Skeletal muscle cell (primary cell): ENCODE data around the gene CPPED1.
"Not testable (repeated sequence)": the region's sequence is repeated elsewhere in the genome, so short reads cannot be mapped to it uniquely, and the experiment has no call there.

Experiments used
- DNase-seq: peaks from one replicate; pipeline ENCODE4 v3.0.0-alpha.2; 2010; ENCODE audit warnings: low read depth
- H3K4me3 ChIP-seq: 2 replicates; pipeline ENCODE4 v1.5.1; 2011; ENCODE audit warnings: low read depth, mild to moderate bottlenecking, control low read depth, low read length, moderate library complexity

The CPPED1 gene, protein sequence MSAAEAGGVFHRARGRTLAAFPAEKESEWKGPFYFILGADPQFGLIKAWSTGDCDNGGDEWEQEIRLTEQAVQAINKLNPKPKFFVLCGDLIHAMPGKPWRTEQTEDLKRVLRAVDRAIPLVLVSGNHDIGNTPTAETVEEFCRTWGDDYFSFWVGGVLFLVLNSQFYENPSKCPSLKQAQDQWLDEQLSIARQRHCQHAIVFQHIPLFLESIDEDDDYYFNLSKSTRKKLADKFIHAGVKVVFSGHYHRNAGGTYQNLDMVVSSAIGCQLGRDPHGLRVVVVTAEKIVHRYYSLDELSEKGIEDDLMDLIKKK

GRCh38 chr16:12803203-12804093, at the start of gene CPPED1:
Gene CPPED1, minus strand, starts transcription at chr16:12803887. Its CDS starts 111 bp downstream, at chr16:12803776.
- DNase-seq, result peak; percentile 81
- peak within 1 kb of the TSS; percentile 69 for H3K4me3 ChIP-seq

DNA sequence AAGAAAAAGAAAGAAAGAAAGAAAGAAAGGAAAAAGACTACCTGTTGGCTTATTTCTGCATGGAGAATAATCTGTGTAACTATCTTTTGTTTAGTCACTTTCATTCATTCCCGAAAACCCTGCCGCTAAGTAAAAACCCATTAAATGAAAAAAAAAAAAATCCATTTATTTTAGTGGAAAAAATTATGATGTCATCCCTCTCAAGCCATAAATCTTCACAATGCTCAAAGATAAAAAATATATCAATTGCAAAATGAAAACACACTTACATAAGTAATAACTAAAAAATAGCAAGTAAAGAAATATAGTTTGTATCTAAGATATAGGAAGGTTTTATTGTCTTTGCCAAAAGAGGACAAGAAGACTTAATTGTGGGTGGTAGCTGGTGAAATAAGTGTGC, 46.5 kb upstream of the CPPED1 start:
- no peak overlapping the region for H3K4me3 ChIP-seq
- no peak for DNase-seq

DNA sequence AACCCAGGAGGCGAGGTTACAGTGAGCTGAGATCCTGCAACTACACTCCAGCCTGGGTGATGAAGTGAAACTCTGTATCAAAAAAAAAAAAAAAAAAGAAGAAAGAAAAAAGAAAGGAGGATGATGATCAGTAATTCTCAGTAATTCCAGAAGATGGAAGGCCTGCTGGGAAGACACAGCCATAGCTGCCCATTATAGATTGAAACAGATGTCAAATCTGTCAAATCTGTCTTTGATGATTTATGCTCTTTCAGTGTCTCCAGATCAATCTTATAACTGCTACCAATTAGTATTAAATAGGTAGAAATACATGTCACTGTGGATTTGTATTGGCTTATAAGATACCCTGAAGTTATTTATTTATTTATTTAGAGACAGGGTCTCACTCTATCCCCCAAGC, 42.9 kb upstream of the CPPED1 start:
- no peak for DNase-seq

GRCh38 chr16:12845282-12845681, 41.6 kb upstream of the CPPED1 start:
- H3K4me3 ChIP-seq, result no peak overlapping the region
- no peak for DNase-seq

More for the DNA sequence above, 42.9 kb upstream of the CPPED1 start:
- H3K4me3 ChIP-seq, result no peak overlapping the region

DNA sequence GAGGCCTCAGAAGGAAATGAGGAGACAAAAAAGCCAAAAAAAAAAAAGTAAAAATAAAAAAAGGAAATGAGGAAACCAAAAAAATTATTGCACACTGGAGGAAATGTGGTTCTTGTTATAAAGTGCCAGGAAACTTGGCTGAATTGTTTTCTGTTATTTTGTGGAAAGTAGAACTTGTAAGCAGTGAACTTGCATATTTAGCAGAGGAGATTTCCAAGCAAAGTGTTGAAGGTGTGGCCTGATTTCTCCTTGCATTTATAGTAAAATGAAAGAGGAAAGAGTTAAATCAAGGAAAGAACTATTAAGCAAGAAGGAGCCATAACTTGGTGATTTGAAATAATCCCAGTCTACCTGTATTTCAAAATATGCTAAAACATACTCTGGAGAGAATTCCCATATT, 34.1 kb upstream of the CPPED1 start:
- no peak for DNase-seq

DNA sequence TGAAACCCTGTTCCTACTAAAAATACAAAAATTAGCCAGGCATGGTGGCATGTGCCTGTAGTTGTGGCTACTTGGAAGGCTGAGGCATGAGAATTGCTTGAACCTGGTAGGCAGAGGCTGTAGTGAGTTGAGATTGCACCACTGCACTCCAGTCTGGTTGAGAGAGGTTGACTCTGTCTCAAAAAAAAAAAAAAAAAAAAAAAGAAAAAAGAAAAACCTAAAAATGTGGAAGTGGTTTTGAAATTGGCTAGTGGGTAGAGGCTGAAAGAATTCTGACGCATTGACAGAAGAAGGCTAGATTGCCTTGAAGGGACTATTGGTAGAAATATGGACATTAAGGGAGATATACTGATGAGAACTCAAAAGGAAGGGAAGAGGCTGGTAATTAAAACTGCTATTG, 33.6 kb upstream of the CPPED1 start:
- no peak for DNase-seq
- no peak overlapping the region for H3K4me3 ChIP-seq

More for the DNA sequence above, 34.1 kb upstream of the CPPED1 start:
- H3K4me3 ChIP-seq, result no peak overlapping the region

GRCh38 chr16:12833926-12834325, 30.2 kb upstream of the CPPED1 start:
- no peak overlapping the region for H3K4me3 ChIP-seq
- DNase-seq, result no peak

DNA sequence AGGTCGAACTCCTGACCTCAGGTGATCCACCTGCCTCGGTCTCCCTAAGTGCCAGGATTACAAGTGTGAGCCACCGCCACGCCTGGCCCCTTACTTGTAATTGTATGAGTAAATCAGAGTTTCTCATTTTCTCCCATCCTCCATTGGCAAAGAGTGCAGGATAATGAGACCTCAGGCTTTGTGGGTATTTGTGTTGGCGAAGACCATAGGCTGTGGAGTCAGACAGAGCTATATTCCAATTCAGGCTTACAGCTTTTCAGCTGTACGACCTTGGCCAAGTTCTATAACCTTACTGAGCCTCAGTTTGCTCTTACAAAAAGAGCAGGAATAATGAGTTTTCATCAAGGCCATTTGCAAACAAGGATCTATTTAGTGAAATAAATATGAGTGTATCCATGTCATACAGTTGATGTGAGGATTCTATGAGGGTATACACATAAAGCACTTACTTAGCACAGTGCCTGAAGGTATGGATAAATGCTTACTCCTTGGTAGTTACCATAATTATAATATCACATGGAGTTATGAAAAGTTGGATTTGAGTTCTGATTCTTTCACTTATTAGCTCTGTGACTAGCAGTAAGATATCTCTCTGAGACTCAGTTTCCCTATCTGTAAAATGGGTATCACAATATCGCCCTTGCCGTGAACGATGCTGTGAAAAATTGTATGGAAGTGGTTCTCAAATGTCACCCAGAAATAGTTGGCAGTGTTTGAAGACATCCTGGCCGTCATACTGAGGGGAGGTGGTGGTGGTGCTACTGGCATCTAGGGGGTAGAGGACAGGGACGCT, 25.6 kb upstream of the CPPED1 start:
- no peak for DNase-seq
- no peak overlapping the region for H3K4me3 ChIP-seq

DNA sequence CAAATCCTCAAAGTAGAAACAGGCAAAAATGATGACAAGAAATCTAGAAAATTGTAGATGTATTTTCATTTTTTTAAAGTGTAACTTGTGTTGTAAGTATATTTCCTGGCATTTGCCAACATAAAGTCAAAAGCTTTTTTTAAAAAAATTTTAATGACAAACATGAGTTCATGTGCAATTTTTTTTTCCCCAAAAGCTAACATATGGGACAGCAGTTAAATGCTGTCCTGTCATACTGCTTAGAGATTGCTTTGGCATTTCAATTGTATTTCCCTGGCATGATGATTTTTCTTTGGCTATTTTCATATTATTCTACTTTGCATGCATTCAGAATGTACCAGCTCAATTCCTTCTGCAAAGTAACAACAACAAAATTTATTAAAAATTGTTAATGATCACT, 24.5 kb upstream of the CPPED1 start:
- DNase-seq, result no peak
- H3K4me3 ChIP-seq, result no peak overlapping the region

- no peak overlapping the region for H3K4me3 ChIP-seq
- DNase-seq, result no peak
Observed at GRCh38 chr16:12826559-12826958, 22.9 kb upstream of the CPPED1 start.

GRCh38 chr16:12819126-12820117, 15.7 kb upstream of the CPPED1 start:
- DNase-seq, result no peak
- no peak overlapping the region for H3K4me3 ChIP-seq

DNA sequence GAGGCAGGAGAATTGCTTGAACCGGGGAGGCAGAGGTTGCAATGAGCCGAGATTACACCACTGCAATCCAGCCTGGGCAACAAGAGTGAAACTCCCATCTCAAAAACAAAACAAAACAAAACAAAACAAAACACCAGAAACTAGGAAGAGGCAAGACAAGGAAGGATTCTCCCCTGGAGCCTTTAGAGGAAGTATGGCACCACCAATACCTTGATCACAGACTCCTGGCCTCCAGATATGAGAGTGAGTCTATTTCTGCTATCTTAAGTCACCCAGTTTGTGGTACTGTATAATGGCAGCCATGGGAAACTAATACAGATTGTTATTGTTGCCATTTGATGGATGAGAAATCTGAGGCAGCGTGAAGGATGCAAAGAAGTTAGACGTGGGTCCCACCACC, 14.6 kb upstream of the CPPED1 start:
- no peak for DNase-seq

GRCh38 chr16:12816791-12817214, 13.1 kb upstream of the CPPED1 start:
- H3K4me3 ChIP-seq, DNase-seq: not testable (repeated sequence)

More for the DNA sequence above, 14.6 kb upstream of the CPPED1 start:
- H3K4me3 ChIP-seq, result no peak overlapping the region

DNA sequence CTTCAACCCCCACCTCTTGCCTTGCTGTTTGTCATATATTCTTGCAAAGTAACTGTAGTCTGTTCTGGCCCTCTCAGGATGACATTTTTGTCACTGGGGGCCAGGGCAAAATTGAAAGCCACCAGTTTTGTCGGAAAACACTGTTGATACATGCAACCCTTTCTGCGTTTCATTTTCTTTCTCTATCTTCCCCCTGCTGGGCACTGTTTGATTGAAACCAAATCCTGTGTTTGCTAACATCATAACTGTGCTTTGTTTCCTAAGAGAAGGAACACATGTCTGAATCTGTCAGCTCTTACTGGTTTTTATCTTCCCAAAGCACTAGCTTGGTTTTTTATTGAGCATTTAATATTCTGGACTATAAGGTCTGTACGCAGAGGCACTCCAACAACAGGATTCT, 11.7 kb upstream of the CPPED1 start:
- no peak overlapping the region for H3K4me3 ChIP-seq
- DNase-seq, result no peak

- not testable (repeated sequence) for DNase-seq, H3K4me3 ChIP-seq
Observed at GRCh38 chr16:12813734-12814133, 10.0 kb upstream of the CPPED1 start.

DNA sequence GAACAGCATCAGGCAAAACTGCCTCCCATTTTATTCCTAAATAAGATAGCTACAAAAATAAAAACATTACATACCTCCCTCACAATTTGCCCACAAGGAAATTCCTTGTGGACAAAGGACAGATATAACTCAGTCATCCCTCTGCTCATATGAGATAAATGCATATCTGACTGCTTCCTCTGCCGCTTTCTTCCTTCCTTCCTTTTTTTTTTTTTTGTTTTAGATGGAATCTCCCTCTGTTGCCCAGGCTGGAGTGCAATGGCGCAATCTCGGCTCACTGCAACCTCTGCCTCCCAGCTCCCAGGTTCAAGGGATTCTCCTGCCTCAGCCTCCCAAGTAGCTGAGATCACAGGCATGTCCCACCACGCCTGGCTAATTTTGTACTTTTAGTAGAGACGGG, 9.6 kb upstream of the CPPED1 start:
- H3K4me3 ChIP-seq, DNase-seq: not testable (repeated sequence)

DNA sequence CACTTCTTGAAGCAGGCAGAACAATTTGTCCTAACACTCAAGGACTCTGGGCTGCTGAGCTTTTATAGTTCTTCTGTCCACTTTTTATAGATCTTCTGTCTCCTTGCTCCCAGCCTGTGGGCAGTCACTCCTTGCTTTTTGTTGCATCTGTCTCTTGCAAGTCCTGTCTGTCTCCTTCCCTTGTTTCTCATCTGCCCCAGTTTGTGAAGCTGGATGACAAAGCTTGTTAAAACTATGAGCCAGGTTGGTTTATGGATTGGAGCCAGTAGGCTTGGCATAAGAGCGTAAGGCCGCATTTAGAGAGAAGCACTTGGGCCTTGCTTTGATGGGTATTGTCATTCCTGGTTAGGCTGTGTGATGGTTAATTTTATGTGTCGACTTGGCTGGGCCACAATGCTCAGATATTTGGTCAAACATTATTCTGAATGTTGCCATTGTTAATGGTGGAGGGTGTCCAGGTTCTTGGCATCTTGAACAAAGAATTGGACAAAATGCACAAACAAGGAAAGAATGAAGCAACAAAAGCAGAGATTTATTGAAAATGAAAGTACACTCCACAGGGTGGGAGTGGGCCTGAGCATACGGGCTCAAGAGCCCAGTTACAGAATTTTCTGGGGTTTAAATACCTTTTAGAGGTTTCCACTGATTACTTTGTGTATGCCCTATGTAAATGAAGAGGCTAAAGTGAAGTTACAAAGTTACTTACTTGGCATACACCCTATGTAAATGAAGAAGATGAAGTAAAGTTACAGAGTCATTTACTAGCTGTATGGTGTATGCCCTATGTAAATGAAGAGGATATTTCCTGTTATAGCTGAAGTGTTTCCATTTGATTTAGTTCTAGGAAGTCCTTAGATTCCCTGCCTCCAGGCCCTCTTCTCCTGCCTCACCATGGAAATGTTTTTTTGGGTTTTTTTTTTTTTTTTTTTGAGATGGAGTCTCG, 8.0 kb upstream of the CPPED1 start:
- DNase-seq, result no peak

DNA sequence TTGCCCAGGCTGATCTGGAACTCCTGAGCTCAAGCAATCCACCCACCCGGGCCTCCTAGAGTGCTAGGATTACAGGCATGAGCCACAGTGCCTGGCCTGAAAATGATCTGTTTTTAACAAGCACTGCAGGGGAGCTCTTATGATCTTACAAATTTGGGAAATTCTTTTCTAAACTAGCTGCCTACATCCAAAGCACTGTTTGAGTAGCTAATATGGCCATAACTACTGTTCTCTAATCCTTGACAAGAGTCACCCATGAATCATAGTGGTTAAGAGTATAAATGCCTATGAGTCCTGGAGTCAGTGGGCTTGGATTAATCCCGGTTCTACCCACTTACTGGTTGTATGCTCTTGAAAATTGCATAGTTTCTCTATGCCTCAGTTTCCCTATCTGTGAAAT, 1.4 kb upstream of the CPPED1 start:
- DNase-seq, result no peak
- no peak overlapping the region for H3K4me3 ChIP-seq

More for the DNA sequence above, 8.0 kb upstream of the CPPED1 start:
- H3K4me3 ChIP-seq, result no peak overlapping the region
